NK-92 (cell line): Measurements from ENCODE around the gene VWC2L.

Source experiments
- DNase-seq: peaks from one replicate; lab custom pipeline; 2025; ENCODE audit not compliant: unreplicated experiment; lab: John Stamatoyannopoulos, UW

The VWC2L gene

GRCh38 chr2:214533541-214533940, 122.7 kb downstream of the VWC2L start:
- no peak for DNase-seq

GRCh38 chr2:214536625-214537024, 125.8 kb downstream of the VWC2L start:
- DNase-seq: no peak

GRCh38 chr2:214537929-214538328, 127.1 kb downstream of the VWC2L start:
- no peak for DNase-seq

GRCh38 chr2:214542295-214542694, 131.4 kb downstream of the VWC2L start:
- DNase-seq: no peak

- no peak for DNase-seq
Observed at GRCh38 chr2:214542866-214543265, 132.0 kb downstream of the VWC2L start.

GRCh38 chr2:214543386-214543955, 132.6 kb downstream of the VWC2L start:
- DNase-seq: no peak

GRCh38 chr2:214545898-214546542, 135.2 kb downstream of the VWC2L start:
- DNase-seq: no peak

- DNase-seq: no peak
Observed at GRCh38 chr2:214547931-214548330, 137.1 kb downstream of the VWC2L start.

GRCh38 chr2:214549946-214550345, 139.1 kb downstream of the VWC2L start:
- no peak for DNase-seq

- no peak for DNase-seq
Observed at GRCh38 chr2:214550786-214551185, 139.9 kb downstream of the VWC2L start.

- DNase-seq: no peak
Observed at GRCh38 chr2:214557884-214558283, 147.0 kb downstream of the VWC2L start.

GRCh38 chr2:214558341-214558740, 147.5 kb downstream of the VWC2L start:
- DNase-seq: no peak

GRCh38 chr2:214560176-214560575, 149.3 kb downstream of the VWC2L start:
- no peak for DNase-seq

GRCh38 chr2:214560618-214561190, 149.8 kb downstream of the VWC2L start:
- no peak for DNase-seq

GRCh38 chr2:214565246-214565645, 154.4 kb downstream of the VWC2L start:
- DNase-seq: no peak

- DNase-seq: no peak
Observed at GRCh38 chr2:214566457-214566856, 155.6 kb downstream of the VWC2L start.

- DNase-seq: no peak
Observed at GRCh38 chr2:214569419-214570035, 158.7 kb downstream of the VWC2L start.

- DNase-seq: no peak
Observed at GRCh38 chr2:214574084-214574781, 163.4 kb downstream of the VWC2L start.

- DNase-seq: no peak
Observed at GRCh38 chr2:214575030-214575429, 164.2 kb downstream of the VWC2L start.

GRCh38 chr2:214575465-214575864, 164.6 kb downstream of the VWC2L start:
- DNase-seq: no peak

GRCh38 chr2:214577769-214578168, 166.9 kb downstream of the VWC2L start:
- no peak for DNase-seq

GRCh38 chr2:214578442-214578841, 167.6 kb downstream of the VWC2L start:
- no peak for DNase-seq
